Natural killer cell (primary cell): ENCODE data around the gene DACT3. TPM values are rescaled to one million over a fixed set of nuclear protein-coding genes. Genes with fewer than 3 reads are reported as not detected.

ENCODE experiments used
- ATAC-seq, 3 donors: fragments of 150-1000 bp in 2 of 3; fragments of 200-7000 bp in 1 of 3; cut with Tn5 transposase; 1 replicate in 1 of 3; 2 replicates in 2 of 3; pipeline ENCODE4 v1.10.0; 2021; ENCODE audit warnings: mild to moderate bottlenecking in 2 of 3, moderate library complexity in 2 of 3
- DNase-seq, 2 donors: peaks; one replicate each; pipeline versions ENCODE4 v3.0.0 to v3.0.0-alpha.2; 2013 to 2021; ENCODE audit warnings: mixed read lengths in 1 of 2
- H3K27ac ChIP-seq: one replicate; pipeline ENCODE4 v1.5.1; 2013; ENCODE audit warnings: mild to moderate bottlenecking, low read length
- H3K27me3 ChIP-seq: one replicate; pipeline ENCODE4 v1.6.1; 2013; ENCODE audit warnings: low read length; ENCODE audit not compliant: control insufficient read depth, insufficient read depth
- H3K36me3 ChIP-seq: one replicate; pipeline ENCODE4 v1.6.1; 2013; ENCODE audit warnings: low read length; ENCODE audit not compliant: control insufficient read depth, insufficient read depth
- H3K4me1 ChIP-seq: one replicate; pipeline ENCODE4 v1.6.1; 2013; ENCODE audit warnings: low read length; ENCODE audit not compliant: control insufficient read depth, insufficient read depth
- H3K4me3 ChIP-seq: one replicate; pipeline ENCODE4 v1.5.1; 2013; ENCODE audit warnings: low read length
- H3K9me3 ChIP-seq: one replicate; pipeline ENCODE4 v1.6.1; 2013; ENCODE audit warnings: low read length; ENCODE audit not compliant: control insufficient read depth, insufficient read depth
- H3K27ac Mint-ChIP-seq, 2 donors: one replicate each; pipeline ENCODE4 v1.8.0; 2022; ENCODE audit warnings: mild to moderate bottlenecking in 2 of 2, mixed read lengths in 2 of 2, moderate library complexity in 1 of 2
- H3K27me3 Mint-ChIP-seq, 2 donors: one replicate each; pipeline ENCODE4 v1.8.0; 2022; ENCODE audit warnings: low read depth in 2 of 2, mixed read lengths in 2 of 2
- H3K36me3 Mint-ChIP-seq: one replicate; pipeline ENCODE4 v1.8.0; 2022; ENCODE audit warnings: mixed read lengths
- H3K4me1 Mint-ChIP-seq, 2 donors: one replicate each; pipeline ENCODE4 v1.8.0; 2022; ENCODE audit warnings: mixed read lengths in 2 of 2
- H3K4me3 Mint-ChIP-seq: one replicate; pipeline ENCODE4 v1.8.0; 2022; ENCODE audit warnings: mild to moderate bottlenecking, moderate library complexity, mixed read lengths
- H3K9me3 Mint-ChIP-seq, 2 donors: one replicate each; pipeline ENCODE4 v1.8.0; 2022; ENCODE audit warnings: mixed read lengths in 2 of 2
- CTCF ChIP-seq: fragments of 200-600 bp; IDR thresholded peaks from one replicate; pipeline ENCODE4 v1.8.0; 2022; ENCODE audit warnings: antibody characterized with exemption
- WGBS: methylation state at CpG from one replicate; pipeline ENCODE4 v1.1.7; 2013; ENCODE audit warnings: missing lambda C conversion rate; ENCODE audit not compliant: insufficient coverage; 5-methylcytosine and 5-hydroxymethylcytosine counted together
- intact Hi-C: fragments of 100-400 bp; cut with micrococcal nuclease; formaldehyde crosslinking; loops from one replicate; pipeline ENCODE4 v1.14.2; 2022
- total RNA-seq, 4 donors: library from RNA; stranded (reverse); fragments of 120-200 nt in 1 of 4; gene quantifications; one replicate each; pipeline versions ENCODE4 v1.2.3 to v1.2.4, GENCODE V29; 2013 to 2022

The DACT3 gene
- total RNA-seq, 3 donors from 2014 or later (not counting 1 experiment from before 2014, with no cell fraction given): 0.14 to 0.20 TPM; not detected in 1

- ATAC-seq: no peak
- Mint-ChIP-seq H3K4me1 (peaks cover 0 to 5% of the 10 kb centered on the region in 2 donors), H3K27ac (peak overlapping the region in 1 of 2 donors; percentile 52), H3K9me3 (no peaks in the 10 kb centered on the region), H3K27me3 (no peaks in the 10 kb centered on the region), H3K4me3 (no peak overlapping the region), H3K36me3 (peaks cover 30% of the 10 kb centered on the region)
- no peak overlapping the region for H3K4me3 ChIP-seq
- WGBS: 98% methylated on average over 4 of the region's 4 CpGs
- peaks cover 86% of the 10 kb centered on the region for H3K36me3 ChIP-seq
- intact Hi-C loops: no loop called here
- DNase-seq: no peak
- no peaks in the 10 kb centered on the region for H3K9me3 ChIP-seq
- no peaks in the 10 kb centered on the region for H3K27me3 ChIP-seq
- no peak overlapping the region for H3K27ac ChIP-seq
- no peaks in the 10 kb centered on the region for H3K4me1 ChIP-seq
- no peak for TF ChIP-seq CTCF
These were observed 32.1 kb upstream of the DACT3 start for GRCh38 chr19:46692918-46693722.

- H3K4me1 Mint-ChIP-seq: peaks cover 0 to 5% of the 10 kb centered on the region in 2 donors
- no peaks in the 10 kb centered on the region for H3K9me3 Mint-ChIP-seq
- Histone ChIP-seq H3K27ac (no peak overlapping the region), H3K4me1 (no peaks in the 10 kb centered on the region), H3K4me3 (no peak overlapping the region), H3K27me3 (no peaks in the 10 kb centered on the region), H3K9me3 (no peaks in the 10 kb centered on the region), H3K36me3 (peaks cover 91% of the 10 kb centered on the region)
- H3K27me3 Mint-ChIP-seq: no peaks in the 10 kb centered on the region
- no peak overlapping the region for H3K4me3 Mint-ChIP-seq
- no peak for ATAC-seq
- DNase-seq: no peak
- no peak for TF ChIP-seq CTCF
- 100% methylated on average over 2 of the region's 2 CpGs for WGBS
- peak overlapping the region in 1 of 2 donors; percentile 52 for H3K27ac Mint-ChIP-seq
- peaks cover 30% of the 10 kb centered on the region for H3K36me3 Mint-ChIP-seq
- intact Hi-C loops: no loop called here
These were observed 31.0 kb upstream of the DACT3 start for GRCh38 chr19:46691948-46692347.

DNA sequence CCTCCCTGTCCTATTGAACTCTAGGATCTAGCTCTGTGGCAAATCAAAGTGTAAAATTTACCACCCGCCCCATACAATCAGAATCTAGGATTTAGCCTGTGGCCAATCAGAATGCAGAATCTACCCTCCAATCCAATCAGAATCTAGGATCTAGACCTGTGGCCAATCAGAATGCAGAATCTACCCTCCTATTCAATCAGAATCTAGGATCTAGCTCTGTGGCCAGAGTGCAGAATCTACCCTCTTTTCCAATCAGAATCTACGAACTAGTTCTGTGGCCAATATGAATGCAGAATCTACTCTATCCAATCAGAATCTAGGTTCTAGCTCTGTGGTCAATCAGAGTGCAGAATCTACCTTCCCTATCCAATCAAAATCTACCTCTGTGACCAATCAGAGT is 30.1 kb upstream of the DACT3 start:
- no peaks in the 10 kb centered on the region for H3K27me3 Mint-ChIP-seq
- Histone ChIP-seq H3K9me3 (no peaks in the 10 kb centered on the region), H3K4me3 (no peak overlapping the region), H3K27me3 (no peaks in the 10 kb centered on the region), H3K4me1 (no peaks in the 10 kb centered on the region), H3K36me3 (peaks cover 88% of the 10 kb centered on the region), H3K27ac (no peak overlapping the region)
- intact Hi-C loops: no loop called here
- DNase-seq (no peak), ATAC-seq (no peak)
- H3K4me1 Mint-ChIP-seq: peaks cover 0 to 5% of the 10 kb centered on the region in 2 donors
- H3K9me3 Mint-ChIP-seq: no peaks in the 10 kb centered on the region
- TF ChIP-seq CTCF: no peak
- H3K4me3 Mint-ChIP-seq: no peak overlapping the region
- WGBS: 45% methylated on average over 2 of the region's 2 CpGs
- peak overlapping the region; percentile 26 to 52 for H3K27ac Mint-ChIP-seq
- peaks cover 26% of the 10 kb centered on the region for H3K36me3 Mint-ChIP-seq
